Measurements from ENCODE around the gene VIPR2.
"Not testable (repeated sequence)": the region's sequence is repeated elsewhere in the genome, so short reads cannot be mapped to it uniquely, and the experiment has no call there.

VIPR2 gene

DNA sequence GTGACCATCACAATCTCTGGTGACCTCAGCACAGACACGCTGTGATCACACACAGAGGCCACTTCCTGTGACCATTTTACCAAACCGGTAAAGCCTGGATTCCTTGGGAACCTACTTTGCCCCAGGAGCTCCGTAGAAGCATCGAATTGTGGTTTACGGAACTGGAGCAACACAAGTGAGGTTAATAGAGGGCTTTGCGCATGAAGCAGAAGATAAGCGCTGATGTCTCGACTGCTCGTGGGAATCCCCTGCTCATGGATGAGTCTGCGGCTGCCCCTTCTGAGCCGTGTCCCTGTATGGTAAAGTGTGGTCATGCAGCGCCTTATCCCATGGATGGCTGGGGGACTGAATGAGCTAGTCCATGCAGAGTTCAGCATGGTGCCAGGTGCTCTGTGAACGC, 53.6 kb downstream of the VIPR2 start:
- no peak for DNase-seq (ENCODE audit: low spot score)

DNA sequence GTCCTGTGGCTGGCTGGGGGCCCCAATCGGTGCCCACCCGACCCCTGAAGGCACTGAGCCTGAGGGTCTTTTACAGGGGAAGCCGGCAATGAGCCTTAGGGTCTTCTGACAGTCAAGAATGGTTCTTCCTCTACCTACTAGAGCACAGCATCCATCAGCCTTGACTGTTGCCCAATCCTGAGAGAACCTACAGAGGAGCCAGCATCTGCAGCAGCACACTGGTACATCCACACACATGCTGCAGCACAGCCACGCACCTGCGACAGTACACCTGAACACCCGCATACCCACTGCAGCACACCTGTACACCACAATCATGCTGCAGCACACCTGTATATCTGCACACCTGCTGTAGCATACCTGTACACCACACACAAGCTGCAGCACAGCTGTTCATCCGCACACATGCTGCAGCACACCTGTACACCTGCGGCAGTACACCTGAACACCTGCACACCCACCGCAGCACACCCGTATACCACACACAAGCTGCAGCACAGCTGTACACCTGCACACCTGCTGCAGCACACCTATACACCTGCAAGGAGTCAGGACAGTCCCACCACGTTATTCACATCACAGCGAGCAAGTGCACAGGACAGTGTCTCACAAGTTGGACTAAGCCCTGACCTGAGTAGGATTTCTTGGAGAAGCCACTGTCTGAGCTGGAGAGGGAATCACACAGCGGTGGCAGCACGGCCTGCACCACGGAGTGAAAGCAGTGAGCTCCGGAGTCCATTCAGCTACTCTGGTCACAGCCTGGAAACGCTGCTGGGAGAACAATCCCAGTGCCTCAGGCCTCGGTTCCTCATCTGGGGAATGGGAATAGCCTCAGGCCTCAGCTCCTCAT, 56.4 kb downstream of the VIPR2 start:
- no peak for DNase-seq (ENCODE audit: low spot score)

DNA sequence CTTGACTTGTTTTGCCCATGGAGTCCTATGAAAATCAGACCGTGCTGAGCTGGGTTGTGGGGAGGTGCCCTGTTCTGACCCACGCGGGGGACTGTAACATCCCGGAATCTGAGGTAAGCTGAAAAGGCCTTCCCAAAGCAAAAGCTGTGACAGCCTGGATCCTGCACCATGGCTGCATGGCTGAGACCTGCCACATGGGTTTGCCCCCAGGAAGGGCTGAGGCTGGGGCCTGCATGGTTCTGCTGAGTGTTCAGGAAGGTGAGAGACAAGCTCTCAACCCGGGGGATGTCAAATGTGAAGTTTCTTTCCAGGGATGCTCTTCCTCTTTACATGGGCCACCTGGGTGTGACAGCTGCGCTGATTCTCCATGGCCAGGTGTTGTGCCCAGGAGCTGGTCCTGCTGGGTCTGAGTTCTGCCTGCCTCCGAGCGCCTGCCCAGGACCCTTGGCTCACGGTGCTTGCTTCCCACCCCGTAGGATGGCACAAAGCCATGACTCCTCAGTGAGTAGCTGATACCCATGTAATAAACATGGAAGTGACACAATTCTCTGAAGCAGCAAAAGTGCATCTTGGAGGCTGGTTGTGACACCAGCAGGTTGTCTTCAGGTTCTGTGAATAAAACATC, 58.3 kb downstream of the VIPR2 start:
- DNase-seq (ENCODE audit: low spot score): no peak

DNA sequence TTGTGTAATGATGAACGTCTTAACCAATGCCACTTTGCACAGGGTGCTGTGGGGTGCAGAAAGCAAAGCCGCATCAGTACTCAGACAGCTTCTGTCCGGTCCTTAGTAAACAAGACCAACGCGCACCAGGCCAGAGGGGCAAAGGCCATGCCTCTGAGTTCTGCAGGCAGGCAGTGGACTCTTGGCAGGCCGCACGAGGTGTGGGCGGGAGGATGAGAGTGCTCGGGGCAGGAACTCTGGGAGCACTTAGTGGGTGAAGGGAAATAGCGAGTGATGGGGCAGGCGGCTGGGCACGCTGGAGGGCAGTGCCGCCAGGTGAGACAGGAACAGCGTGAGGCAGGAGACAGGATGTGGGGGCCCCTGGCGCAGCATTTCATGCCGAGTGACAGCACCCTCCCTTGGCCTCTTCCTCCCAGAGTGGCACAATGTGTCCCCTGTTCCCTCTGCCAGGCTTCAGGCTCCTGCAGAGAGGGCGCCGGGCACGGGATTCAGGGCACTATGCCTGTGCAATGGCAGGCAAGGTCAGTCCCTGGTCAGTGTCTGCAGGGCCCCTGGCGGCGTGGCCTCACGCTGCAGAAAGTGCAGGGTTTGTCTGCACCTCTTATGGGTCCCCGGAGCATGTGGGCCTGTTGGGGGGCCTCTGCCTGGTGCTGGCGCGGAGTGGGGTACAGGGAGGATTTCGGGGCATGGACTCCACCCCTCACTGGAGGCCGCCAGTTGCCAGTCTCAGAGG, 60.4 kb downstream of the VIPR2 start:
- DNase-seq (ENCODE audit: low spot score): no peak

DNA sequence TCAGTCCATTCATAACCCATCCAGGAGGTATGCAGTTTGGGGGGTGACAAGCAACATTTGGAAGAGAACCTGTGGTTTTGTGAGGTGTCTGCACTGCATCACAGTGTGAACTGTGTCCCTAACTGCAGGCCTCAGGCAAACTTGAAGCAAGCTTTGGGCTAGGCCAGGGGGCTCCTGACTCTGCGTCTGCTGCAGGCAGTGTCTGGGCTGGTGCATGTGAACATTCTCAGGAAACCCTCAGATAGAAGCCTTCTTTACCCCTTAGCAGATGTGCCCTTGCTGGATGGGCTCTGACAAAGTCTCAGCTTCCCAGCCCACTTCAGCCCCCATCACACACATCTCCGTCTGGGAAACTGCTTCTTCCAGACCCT, 61.0 kb downstream of the VIPR2 start:
- DNase-seq (ENCODE audit: low spot score): no peak

DNA sequence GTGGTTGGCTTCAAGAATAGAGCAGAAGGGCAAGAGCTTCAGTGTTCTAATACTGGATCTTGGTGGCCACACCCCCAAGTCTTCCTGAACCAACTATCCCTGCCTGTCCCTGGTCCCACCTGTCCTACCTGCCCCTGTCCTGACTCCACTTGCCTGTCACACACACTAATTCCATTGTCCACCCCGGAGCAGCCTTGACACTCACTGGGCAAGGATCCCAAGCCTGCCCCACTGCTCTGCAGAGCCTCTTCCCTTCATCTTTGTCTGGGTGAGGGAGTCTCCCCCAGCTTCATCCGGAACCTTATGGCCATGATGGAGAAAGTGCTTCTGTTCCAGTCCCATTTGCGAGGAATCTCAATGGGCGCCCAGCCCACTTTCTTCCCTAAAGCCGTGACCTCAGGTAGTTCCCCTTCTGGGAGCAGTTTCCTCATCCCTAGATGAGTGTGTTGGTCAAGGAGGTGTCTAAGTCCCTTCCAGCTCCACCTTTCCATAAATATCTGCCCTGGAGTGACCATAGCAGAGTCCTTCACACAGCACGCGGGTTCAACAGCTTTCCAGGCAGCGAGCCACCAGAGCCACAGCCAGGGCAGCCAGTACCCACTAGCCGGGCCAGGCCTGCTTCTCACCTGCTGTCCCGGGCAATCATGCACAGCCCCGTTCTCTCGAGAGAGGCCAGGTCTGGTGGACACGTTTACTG, 61.5 kb downstream of the VIPR2 start:
- DNase-seq (ENCODE audit: low spot score): no peak

DNA sequence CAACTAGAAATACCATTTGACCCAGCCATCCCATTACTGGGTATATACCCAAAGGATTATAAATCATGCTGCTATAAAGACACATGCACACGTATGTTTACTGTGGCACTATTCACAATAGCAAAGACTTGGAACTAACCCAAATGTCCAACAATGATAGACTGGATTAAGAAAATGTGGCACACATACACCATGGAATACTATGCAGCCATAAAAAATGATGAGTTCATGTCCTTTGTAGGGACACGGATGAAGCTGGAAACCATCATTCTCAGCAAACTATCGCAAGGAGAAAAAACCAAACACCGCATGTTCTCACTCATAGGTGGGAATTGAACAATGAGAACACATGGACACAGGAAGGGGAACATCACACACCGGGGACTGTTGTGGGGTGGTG, 62.6 kb downstream of the VIPR2 start:
- DNase-seq (ENCODE audit: low spot score): not testable (repeated sequence)

DNA sequence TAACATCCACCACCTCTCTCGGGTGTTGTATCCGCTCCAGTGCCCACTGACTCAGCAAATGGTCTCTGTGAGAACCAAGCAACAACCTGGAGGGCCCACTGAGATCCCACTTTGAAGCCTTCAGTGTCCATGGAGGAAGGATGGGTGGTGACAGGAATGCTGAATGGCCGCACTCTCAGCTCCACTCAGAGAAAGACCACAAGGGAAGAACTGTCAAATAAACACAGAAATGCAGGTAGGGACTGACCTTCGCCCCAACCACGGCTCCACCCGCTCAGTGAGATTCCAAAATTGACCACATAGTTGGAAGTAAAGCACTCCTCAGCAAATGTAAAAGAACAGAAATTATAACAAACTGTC, 65.8 kb downstream of the VIPR2 start:
- no peak for DNase-seq (ENCODE audit: low spot score)

DNA sequence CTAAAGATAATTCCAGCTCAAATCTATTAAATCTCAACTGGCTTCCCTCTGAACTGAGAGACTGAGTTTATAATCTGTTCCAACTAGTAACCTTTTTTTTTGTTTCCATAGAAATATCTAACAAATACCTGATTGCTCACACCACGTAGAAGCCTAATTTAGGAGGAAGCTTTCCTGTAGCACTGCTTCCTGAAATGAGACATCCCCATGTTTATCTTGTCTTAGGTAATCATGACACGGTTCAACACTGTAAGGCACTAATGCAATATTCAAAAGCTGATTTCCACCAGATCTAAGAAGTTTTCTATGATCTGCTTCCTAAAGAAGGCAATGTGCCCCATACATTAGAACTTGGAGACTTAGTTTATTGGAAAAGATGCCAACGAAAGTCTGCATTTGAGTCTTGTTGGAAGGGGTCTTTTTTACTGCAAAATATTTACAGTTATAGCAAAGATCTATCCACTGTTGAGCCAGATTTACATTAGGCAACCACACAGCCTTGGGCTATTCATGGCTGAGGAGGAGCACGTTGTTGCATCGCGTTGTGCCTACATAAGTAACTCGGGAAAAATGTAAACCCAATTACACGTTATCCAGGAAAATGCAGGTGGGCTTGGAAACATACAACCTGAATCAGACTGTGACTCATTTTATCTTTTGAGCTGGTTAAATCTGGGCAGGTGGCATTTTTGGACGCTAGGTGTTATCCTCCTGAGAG, 66.3 kb downstream of the VIPR2 start:
- DNase-seq (ENCODE audit: low spot score): no peak

DNA sequence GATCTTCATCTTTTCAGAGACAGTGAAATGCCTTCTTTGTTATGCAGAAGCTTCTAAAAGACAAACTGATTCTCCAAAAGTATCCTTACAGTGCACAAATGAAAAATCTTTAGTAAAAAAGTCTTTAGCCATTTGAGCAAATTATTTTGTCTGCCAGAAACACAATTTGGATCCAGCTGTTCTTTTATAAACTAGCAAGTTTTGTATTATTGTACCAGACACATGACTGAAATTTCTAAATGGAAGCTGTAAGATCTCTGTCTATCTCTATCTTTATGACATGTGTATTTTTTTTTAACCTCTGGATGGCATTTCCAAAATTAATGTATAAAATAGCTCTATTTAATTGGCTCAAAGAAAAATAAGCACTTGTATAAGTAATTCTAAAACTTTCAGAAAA, 68.3 kb downstream of the VIPR2 start:
- no peak for DNase-seq (ENCODE audit: low spot score)

DNA sequence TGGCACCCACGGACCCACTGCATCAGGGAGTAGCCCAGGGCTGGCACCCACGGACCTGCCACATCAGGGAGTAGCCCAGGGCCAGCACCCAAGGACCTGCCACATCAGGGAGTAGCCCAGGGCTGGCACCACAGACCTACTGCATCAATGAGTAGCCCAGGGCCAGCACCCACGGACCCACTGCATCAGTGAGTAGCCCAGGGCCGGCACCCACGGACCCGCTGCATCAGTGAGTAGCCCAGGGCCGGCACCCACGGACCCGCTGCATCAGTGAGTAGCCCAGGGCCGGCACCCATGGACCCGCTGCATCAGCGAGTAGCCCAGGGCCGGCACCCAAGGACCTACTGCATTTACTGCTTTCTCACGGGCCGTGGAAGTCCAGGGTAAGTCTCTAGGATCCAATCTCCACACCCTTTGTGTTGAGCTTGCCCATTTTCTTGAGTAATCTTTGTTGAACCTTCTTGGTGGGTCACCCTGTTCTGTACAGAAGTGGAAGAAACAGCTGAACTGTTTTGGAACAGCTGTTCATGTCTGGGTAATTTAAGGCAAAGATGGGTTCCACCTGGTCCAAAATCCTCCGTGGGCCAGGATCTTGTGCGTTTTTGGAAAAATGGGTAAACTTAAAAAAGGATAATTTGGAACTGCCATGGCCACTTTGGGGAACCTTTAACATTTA, 69.0 kb downstream of the VIPR2 start:
- no peak for DNase-seq (ENCODE audit: low spot score)

DNA sequence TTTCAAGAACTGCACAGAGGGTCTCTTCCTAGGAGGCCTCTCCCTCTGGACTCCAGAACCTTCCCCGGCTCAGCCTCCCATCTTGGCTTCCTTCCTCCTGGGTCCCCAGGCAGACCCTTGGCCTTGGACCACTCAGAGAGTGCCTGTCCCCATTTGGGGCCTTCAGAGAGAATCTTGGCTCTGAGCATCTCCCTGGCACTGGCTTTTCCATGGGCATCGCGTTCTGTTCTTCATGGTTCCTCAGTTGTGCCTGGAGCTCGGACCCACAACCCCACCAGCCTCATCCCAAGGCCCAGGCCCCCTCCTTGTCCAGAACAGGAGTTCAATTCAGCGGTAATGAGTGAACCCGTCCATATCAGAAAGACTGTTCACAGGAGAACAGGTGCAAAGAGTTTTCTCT, 73.4 kb downstream of the VIPR2 start:
- DNase-seq (ENCODE audit: low spot score): no peak

DNA sequence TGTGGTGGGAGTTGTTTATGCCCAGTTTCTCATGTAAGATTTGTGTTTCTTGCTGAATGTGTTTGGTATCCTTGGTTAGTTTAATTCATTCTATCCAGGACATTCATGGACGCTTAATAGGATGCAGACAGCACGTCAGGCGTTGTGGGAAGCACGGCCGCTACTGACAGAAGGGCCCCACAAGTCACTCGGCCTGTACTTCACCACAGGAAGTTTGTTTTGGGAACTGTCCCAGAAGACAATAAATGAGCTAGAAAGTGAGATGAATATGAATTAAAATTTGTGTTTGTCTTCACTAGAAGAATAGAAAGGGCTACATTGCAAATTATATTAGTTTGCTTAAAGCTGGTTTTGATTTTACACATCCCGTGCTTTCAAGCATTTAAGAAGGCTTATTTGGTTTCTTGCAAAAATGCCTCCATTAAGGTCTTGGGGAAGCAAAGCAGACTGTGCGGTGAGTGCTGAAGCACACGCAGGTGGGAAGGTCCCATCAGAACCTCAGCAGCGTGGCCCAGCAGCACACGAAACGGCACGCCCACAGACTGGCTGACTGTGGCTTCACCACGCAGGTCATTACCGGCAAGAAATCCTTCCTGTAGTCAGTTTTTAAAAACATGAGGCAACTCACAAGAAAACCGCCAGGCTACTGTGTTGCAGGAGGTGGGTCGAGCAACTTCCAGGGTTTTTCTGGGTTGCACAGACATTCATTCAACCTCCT, 74.1 kb downstream of the VIPR2 start:
- no peak for DNase-seq (ENCODE audit: low spot score)

DNA sequence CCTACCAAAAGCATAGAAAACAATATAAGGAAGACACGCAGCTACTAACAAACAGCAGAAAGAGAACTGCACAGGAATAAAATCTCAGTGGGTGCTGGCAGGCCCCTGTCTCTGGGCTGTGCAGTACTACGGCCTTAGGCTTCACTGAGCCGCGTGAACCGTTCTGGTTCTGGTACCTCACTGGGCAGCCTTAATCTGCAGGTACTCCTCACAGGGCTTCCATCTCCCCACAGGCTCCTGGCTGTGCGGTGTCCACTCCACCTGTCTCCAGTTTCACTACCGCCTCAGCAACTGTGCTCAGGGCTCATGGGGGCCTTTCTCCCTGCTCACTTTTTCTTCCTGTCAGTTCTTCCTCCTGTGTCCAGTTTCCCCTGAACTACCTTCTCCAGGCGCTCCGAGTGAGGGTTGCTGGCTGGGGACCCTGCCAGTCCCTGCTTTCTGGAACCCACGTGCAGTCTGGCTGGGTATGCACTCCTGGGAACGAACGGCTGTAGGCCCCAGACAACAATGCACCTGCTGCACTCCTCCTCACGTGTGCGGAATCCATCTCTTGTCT, 75.7 kb downstream of the VIPR2 start:
- DNase-seq (ENCODE audit: low spot score): no peak

DNA sequence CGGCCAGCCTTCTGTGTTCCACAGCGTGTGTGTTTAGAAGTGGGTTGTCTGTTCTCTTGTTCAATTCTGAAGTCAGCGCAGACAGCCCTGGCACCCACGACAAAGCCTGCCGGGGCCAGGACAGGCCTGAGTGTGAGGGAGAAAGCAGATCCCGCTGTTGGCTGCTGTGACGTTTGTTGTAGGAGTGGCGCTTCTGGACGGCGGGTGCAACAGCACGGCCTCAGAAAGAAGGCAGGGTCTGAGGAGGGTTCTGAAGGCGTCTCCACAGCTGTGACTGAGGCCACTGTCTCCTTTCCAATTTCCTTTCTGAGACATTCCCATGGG, 76.2 kb downstream of the VIPR2 start:
- DNase-seq (ENCODE audit: low spot score): no peak

DNA sequence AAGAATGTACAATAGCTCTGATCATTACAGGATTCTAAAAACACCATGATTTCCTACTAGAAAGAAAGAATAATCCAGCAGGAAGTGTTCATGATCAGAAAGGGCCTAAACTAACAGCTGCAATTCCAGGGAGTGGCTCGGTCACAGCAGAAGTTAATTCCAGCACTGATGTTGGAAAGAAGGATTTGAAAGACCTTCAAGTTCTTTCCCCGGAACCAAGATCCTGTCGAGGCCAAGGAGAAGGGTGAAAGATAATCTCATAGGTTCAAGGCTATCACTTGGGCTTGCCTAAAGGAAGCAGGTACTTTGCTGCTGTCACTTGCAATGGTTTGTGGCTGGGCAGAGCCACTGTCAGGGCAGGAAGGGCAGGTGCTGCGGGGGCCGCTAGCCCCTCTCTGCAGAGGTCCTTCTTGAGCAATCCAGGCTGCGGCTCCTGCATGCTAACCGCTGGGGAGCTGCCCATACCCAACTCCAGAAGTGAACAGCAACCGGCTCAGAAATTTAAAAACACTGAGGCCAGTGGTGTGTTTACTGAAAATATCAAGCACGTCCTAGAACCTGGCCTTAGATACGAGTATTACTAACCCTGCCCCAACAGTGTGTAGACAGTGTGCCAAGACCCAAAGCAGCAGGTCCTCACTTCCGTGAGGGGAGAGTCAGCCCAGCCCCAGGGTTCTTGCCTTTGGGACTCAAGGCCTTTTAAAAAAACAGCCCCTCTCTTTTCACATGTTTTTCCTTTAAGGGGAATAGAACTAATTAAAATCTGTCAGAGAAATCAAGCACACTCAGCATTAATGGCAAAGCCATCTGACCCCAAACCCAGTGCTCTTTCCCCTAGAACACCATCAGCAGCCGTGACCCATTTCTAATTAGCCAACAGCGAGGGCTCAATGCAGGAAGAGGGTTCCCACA, 76.8 kb downstream of the VIPR2 start:
- no peak for DNase-seq (ENCODE audit: low spot score)

DNA sequence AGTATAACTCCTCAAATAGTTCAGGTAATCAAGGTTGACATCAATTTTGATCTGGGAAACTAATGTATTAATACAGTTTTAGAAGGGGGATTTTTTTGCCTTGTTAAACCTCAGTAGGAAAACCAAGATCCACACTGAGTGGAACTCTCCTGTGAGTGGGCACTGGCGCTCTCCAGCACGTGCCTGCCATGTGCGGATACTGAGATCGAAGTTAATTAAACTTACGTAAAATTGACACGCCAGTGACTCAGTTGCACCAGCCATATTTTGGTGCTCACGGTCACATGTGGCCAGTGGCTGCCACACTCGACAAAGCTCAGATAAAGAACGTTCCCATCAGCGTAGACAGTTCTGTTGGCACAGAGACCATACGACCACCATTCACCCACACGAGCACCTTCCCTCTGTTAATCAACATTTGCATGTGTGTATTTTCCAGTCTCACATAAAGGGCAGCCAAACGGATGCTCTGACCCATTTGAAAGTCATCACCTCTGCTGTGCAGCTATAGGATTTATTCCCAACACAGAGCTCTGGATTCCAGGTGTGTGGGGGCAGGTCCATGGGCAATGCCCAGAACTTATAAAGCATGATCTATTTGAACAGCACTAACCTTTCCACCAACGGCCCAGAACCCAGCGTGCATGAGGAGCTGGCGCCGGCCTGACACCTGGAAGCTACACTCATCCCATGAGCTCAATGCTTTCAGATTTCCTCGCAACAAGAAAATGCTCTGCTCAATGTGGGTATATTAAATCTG, 77.7 kb downstream of the VIPR2 start:
- no peak for DNase-seq (ENCODE audit: low spot score)

DNA sequence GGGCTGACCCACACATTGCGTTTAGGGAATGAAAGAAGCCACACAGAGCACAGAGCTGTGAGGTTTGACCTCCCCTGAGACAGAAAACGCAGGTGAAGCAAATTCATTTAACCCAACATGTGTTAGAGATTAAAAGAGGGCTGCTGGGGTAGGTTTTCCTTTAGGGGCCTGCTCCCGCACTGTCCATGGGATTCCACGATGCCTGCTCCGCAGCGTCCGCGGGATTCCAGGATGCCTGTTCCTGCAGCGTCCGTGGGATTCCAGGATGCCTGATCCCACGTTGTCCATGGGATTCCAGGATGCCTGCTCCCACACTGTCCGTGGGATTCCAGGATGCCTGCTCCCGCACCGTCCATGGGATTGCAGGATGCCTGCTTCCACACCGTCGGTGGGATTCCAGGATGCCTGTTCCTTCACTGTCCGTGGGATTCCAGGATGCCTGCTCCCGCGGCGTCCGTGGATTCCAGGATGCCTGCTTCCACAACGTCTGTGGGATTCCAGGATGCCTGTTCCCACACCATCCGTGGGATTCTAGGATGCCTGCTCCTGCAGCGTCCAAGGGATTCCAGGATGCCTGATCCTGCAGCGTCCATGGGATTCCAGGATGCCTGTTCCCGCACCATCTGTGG, 78.7 kb downstream of the VIPR2 start:
- no peak for DNase-seq (ENCODE audit: low spot score)

Measured in CD4-positive, alpha-beta T cell treated with Interleukin-15 for 4 hours (primary cell).